ENCODE results near the gene ELK4.

DNA sequence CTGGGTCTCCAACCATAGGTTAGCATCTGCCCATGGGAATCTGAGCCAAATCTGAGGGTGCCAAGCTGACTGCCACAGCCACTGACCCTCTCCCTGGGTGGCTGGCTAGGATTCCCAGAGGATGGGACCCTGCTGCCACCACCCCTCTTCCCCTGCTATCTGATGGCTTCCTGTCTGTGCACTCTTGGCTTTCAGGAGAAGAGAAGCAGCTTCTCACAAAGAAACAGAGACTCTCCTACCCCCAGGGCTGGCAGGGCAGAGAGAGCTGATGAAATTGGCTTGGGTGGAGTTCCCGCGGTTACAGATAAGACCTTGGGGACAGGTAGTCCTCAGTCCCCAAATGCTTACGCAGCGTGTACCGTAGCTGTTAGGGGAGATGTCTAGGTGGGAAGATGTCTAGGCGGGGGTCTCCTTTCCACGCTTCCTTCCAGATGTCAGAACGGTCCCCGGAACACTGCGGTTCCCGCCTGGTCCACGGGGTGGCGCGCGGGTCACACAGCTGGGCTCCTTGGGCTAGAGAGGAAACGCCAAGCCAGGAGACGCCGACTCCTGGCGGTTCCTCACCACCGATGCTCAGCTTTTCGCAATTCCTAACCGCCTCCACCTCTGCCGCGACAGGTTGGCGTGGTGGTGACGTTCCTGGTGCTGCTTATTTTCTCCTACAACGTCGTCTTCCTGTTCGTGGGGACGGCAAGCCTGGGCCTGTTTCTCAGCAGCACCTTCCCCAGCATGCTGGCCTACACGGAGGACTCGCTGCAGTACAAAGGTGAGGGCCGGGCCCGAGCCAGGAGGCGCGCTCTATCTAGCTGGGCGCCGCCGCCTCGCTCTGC is 40.1 kb downstream of the ELK4 start:
- TF ChIP-seq CTCF (conservative IDR thresholded peaks at IDR 0.05 in 1 of 2, IDR thresholded peaks at IDR 0.05 in 1 of 2; ENCODE audit: low read depth in 1 of 2, low read length in 2 of 2) (peak; percentile 93 to 96), EZH2 (IDR thresholded peaks at IDR 0.05; ENCODE audit: low read length, missing control alignments) (no peak)
